Trophoblast cell (in vitro differentiated cells and primary cell): ENCODE data around the gene TTPAL.
A peak's percentile ranks its signal among the peaks of the same experiment; 100 is the strongest.

Experiments
- DNase-seq, 2 donors: peaks; one replicate each; pipeline ENCODE4 v3.0.0-alpha.2; 2016
- H2AFZ ChIP-seq: 2 replicates; pipeline ENCODE4 v1.6.1; 2013; ENCODE audit warnings: low read length, moderate library complexity, mild to moderate bottlenecking; ENCODE audit not compliant: insufficient read depth, poor library complexity
- H2AK5ac ChIP-seq: 2 replicates; pipeline ENCODE4 v1.6.1; 2013; ENCODE audit warnings: mild to moderate bottlenecking, low read length
- H2BK120ac ChIP-seq: 2 replicates; pipeline ENCODE4 v1.6.1; 2013; ENCODE audit warnings: low read length, mild to moderate bottlenecking, moderate library complexity; ENCODE audit not compliant: insufficient read depth, poor library complexity
- H2BK12ac ChIP-seq: 2 replicates; pipeline ENCODE4 v1.6.1; 2013; ENCODE audit warnings: mild to moderate bottlenecking, low read length, moderate library complexity
- H2BK5ac ChIP-seq: 2 replicates; pipeline ENCODE4 v1.6.1; 2013; ENCODE audit warnings: low read length, low read depth, moderate library complexity, mild to moderate bottlenecking; ENCODE audit not compliant: poor library complexity
- H3K14ac ChIP-seq: 2 replicates; pipeline ENCODE4 v1.6.1; 2013; ENCODE audit warnings: mild to moderate bottlenecking, low read length
- H3K18ac ChIP-seq: 2 replicates; pipeline ENCODE4 v1.6.1; 2013; ENCODE audit warnings: mild to moderate bottlenecking, low read length
- H3K23ac ChIP-seq: 2 replicates; pipeline ENCODE4 v1.6.1; 2013; ENCODE audit warnings: low read length
- H3K27ac ChIP-seq: 2 replicates; pipeline ENCODE4 v1.5.1; 2013; ENCODE audit warnings: low read depth, mild to moderate bottlenecking, inconsistent platforms, low read length, moderate library complexity
- H3K27me3 ChIP-seq: 2 replicates; pipeline ENCODE4 v1.6.1; 2013; ENCODE audit warnings: inconsistent platforms, mild to moderate bottlenecking, low read length, moderate library complexity; ENCODE audit not compliant: insufficient read depth
- H3K36me3 ChIP-seq, 2 experiments: 1 replicate in 1 of 2; 2 replicates in 1 of 2; pipeline ENCODE4 v1.6.1; 2013; ENCODE audit warnings: low read length in 2 of 2, mild to moderate bottlenecking in 2 of 2, moderate library complexity in 1 of 2; ENCODE audit not compliant: insufficient read depth in 2 of 2, control insufficient read depth in 1 of 2
- H3K4ac ChIP-seq: 2 replicates; pipeline ENCODE4 v1.6.1; 2013; ENCODE audit warnings: low read depth, mild to moderate bottlenecking, low read length, moderate library complexity
- H3K4me1 ChIP-seq, 2 experiments: 1 replicate in 1 of 2; 2 replicates in 1 of 2; pipeline ENCODE4 v1.6.1; 2013; ENCODE audit warnings: low read length in 2 of 2, mild to moderate bottlenecking in 2 of 2, moderate library complexity in 1 of 2; ENCODE audit not compliant: insufficient read depth in 2 of 2, control insufficient read depth in 1 of 2
- H3K4me2 ChIP-seq: 2 replicates; pipeline ENCODE4 v1.6.1; 2013; ENCODE audit warnings: inconsistent platforms, mild to moderate bottlenecking, low read length, moderate library complexity
- H3K4me3 ChIP-seq: 2 replicates; pipeline ENCODE4 v1.5.1; 2013; ENCODE audit warnings: mild to moderate bottlenecking, low read depth, low read length, inconsistent platforms
- H3K79me1 ChIP-seq: one replicate; pipeline ENCODE4 v1.6.1; 2013; ENCODE audit warnings: low read length
- H3K79me2 ChIP-seq: 2 replicates; pipeline ENCODE4 v1.6.1; 2013; ENCODE audit warnings: low read length, mild to moderate bottlenecking; ENCODE audit not compliant: control insufficient read depth, insufficient read depth, poor library complexity
- H3K9ac ChIP-seq: 2 replicates; pipeline ENCODE4 v1.6.1; 2013; ENCODE audit warnings: mild to moderate bottlenecking, low read length
- H3K9me3 ChIP-seq: 2 replicates; pipeline ENCODE4 v1.6.1; 2013; ENCODE audit warnings: low read depth, mild to moderate bottlenecking, control low read depth, inconsistent platforms, low read length; ENCODE audit not compliant: insufficient read depth
- H4K12ac ChIP-seq: 2 replicates; pipeline ENCODE4 v1.6.1; 2013; ENCODE audit warnings: low read depth, mild to moderate bottlenecking, low read length, moderate library complexity
- H4K8ac ChIP-seq: 2 replicates; pipeline ENCODE4 v1.6.1; 2013; ENCODE audit warnings: low read depth, mild to moderate bottlenecking, low read length, moderate library complexity
- H4K91ac ChIP-seq: one replicate; pipeline ENCODE4 v1.6.1; 2013; ENCODE audit warnings: low read depth, mild to moderate bottlenecking, low read length, moderate library complexity
- WGBS: extraction: QIAGEN DNeasy Blood & Tissue Kit; methylation state at CpG from one replicate; pipeline ENCODE4 v1.1.7; 2013; ENCODE audit warnings: missing lambda C conversion rate; ENCODE audit not compliant: insufficient read length, insufficient coverage; ENCODE audit errors: extremely low coverage; 5-methylcytosine and 5-hydroxymethylcytosine counted together

Gene TTPAL

DNA sequence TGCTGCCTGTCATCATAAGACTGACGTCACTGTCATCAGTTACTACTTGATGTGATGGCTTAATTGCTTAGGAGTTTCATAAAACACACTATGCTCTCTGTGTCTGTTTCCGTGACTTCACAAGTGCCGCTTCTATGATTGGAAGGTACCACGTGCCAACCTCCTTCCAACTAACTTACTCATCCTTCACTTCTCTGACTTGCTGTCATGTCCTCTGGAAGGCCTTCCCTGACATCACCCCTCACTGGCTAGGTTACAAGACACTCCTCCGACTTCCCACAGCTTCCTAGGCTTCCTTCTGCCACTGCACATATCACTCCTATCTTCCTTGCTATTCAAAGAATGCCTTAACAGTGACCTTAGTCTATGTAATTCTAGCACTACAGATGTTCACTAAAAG is 25.8 kb downstream of the TTPAL start:
- WGBS: no CpG with 5 or more reads among the region's 5 CpGs
- Histone ChIP-seq H2AFZ (no peak overlapping the region), H3K14ac (no peak overlapping the region), H3K23ac (no peak overlapping the region), H3K18ac (no peak overlapping the region), H3K79me1 (no peaks in the 10 kb centered on the region), H3K4me3 (no peak overlapping the region), H4K91ac (no peak overlapping the region), H4K12ac (no peak overlapping the region), H3K4me2 (no peak overlapping the region), H3K4me1 (peaks cover 0 to 2% of the 10 kb centered on the region in 2 experiments), H4K8ac (no peak overlapping the region), H3K9me3 (no peaks in the 10 kb centered on the region), H3K9ac (no peak overlapping the region), H3K79me2 (no peaks in the 10 kb centered on the region), H2BK12ac (no peak overlapping the region), H2AK5ac (no peak overlapping the region), H3K4ac (no peak overlapping the region), H3K27me3 (no peaks in the 10 kb centered on the region), H3K36me3 (peaks cover 31 to 39% of the 10 kb centered on the region in 2 experiments), H2BK5ac (no peak overlapping the region), H2BK120ac (no peak overlapping the region), H3K27ac (no peak overlapping the region)
- peak; percentile 75 to 85 for DNase-seq

DNA sequence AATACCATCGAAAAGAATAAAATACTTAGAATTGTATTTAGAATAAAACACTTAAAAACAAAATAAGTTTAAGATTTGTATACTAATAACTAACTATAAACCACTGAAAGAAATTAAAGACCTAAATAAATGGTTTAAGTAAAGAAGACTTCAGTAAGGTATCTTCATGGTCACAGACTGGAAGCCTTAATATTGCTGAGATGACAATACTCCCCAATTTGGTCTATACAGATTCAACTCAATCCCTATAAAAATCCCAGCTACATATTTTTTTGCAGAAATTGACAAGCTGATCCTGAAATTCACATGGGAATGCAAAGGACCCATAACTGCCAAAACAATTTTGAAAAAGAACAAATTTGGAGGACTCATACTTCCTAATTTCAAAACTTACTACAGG is 27.3 kb downstream of the TTPAL start:
- H3K27me3 ChIP-seq: no peaks in the 10 kb centered on the region

DNA sequence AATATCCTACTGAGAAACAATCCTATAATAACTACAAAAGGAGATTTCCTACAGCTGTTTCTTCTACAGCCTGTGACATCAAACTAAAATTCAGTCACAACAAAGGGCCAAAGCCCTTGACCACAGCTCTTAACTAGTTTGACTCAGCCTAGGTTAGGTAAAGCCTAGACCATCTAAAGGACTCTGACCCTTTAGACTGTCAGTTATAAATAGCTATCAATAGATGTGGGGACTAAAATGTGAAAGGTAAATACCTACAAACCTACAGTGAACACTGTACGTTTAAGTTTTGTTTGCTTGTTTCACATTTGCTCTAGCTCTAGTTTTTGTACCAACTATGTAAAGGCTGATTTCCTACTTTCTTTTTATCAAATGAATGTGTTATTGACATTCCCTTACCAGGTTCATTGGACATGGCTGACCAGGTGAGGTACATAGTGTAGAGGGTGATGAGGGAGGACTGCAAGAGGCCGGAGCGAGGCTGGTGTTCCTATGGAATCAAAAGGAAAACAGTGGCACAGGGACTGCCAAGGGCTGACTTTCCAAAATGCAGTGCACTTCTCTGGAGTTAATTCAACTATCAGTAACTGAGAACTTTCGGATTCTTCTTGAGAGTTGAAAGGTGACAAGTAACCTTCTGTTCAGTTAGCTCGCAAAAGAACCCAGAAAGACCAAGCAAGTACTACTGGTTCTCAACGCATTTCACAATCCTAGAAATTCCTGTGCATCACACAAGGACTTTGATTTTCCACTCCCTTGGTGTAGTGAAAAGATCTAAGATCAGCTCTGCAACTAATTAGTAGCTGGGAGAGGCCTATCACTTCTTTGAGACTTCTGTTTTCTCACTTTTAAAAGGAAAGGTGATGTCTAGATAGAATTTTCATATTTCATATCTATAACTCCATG is 29.0 kb downstream of the TTPAL start:
- Histone ChIP-seq H3K4me2 (no peak overlapping the region), H3K23ac (no peak overlapping the region), H3K4me1 (no peaks in the 10 kb centered on the region), H3K18ac (no peak overlapping the region), H2AK5ac (no peak overlapping the region), H3K4me3 (no peak overlapping the region), H3K9me3 (no peaks in the 10 kb centered on the region), H2BK5ac (no peak overlapping the region), H3K36me3 (peaks cover 39 to 48% of the 10 kb centered on the region in 2 experiments), H4K91ac (no peak overlapping the region), H3K14ac (no peak overlapping the region), H2AFZ (no peak overlapping the region), H3K27ac (no peak overlapping the region), H3K79me2 (no peaks in the 10 kb centered on the region), H2BK12ac (no peak overlapping the region), H2BK120ac (no peak overlapping the region), H3K27me3 (no peaks in the 10 kb centered on the region), H3K79me1 (no peaks in the 10 kb centered on the region), H3K9ac (no peak overlapping the region), H3K4ac (no peak overlapping the region), H4K8ac (no peak overlapping the region), H4K12ac (no peak overlapping the region)
- no CpG with 5 or more reads among the region's 6 CpGs for WGBS
- DNase-seq: peak; percentile 70 to 93

More for the DNA sequence above, 27.3 kb downstream of the TTPAL start:
- no peak overlapping the region for H3K18ac ChIP-seq
- no CpG with 5 or more reads among the region's 1 CpG for WGBS
- H2BK5ac ChIP-seq: no peak overlapping the region
- no peak overlapping the region for H4K8ac ChIP-seq
- H3K79me1 ChIP-seq: no peaks in the 10 kb centered on the region
- no peak overlapping the region for H2BK12ac ChIP-seq
- no peak for DNase-seq
- H2BK120ac ChIP-seq: no peak overlapping the region
- no peaks in the 10 kb centered on the region for H3K4me1 ChIP-seq
- H3K79me2 ChIP-seq: no peaks in the 10 kb centered on the region
- H3K4me3 ChIP-seq: no peak overlapping the region
- H3K23ac ChIP-seq: no peak overlapping the region
- no peak overlapping the region for H3K14ac ChIP-seq
- no peak overlapping the region for H2AFZ ChIP-seq
- H4K91ac ChIP-seq: no peak overlapping the region
- no peak overlapping the region for H2AK5ac ChIP-seq
- H3K4ac ChIP-seq: no peak overlapping the region
- H3K36me3 ChIP-seq: peaks cover 36 to 40% of the 10 kb centered on the region in 2 experiments
- H4K12ac ChIP-seq: no peak overlapping the region
- H3K27ac ChIP-seq: no peak overlapping the region
- H3K9ac ChIP-seq: no peak overlapping the region
- no peaks in the 10 kb centered on the region for H3K9me3 ChIP-seq
- no peak overlapping the region for H3K4me2 ChIP-seq

DNA sequence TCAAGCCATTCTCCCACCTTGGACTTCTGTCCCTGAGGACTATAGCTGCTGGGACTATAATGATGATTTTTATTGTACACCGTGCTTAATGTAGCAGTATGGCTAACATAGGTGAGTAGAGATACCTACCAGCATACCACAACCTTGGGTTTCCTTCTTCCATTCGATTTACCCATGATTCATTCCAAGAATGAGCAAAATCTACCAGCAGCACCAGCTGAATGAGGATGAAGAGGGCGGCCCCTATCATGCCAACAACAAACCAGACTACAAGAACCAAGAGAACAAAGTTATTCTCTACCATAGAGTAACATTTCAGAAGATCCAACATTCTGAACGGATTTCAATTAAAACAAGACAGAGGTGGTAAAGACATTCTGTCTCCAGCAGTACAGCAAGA is 34.1 kb downstream of the TTPAL start:
- Histone ChIP-seq H3K27me3 (no peaks in the 10 kb centered on the region), H3K79me1 (no peaks in the 10 kb centered on the region), H3K14ac (no peak overlapping the region), H2BK120ac (no peak overlapping the region), H3K36me3 (peaks cover 33 to 34% of the 10 kb centered on the region in 2 experiments), H3K23ac (no peak overlapping the region), H2AK5ac (no peak overlapping the region), H4K91ac (no peak overlapping the region), H4K8ac (no peak overlapping the region), H3K79me2 (no peaks in the 10 kb centered on the region), H2BK12ac (no peak overlapping the region), H4K12ac (no peak overlapping the region), H3K18ac (no peak overlapping the region), H3K9ac (no peak overlapping the region), H3K9me3 (no peaks in the 10 kb centered on the region), H3K4me3 (no peak overlapping the region), H2AFZ (no peak overlapping the region), H3K4me2 (no peak overlapping the region), H3K4me1 (no peaks in the 10 kb centered on the region), H3K27ac (no peak overlapping the region), H2BK5ac (no peak overlapping the region), H3K4ac (no peak overlapping the region)
- DNase-seq: peak in 1 of 2 donors; percentile 68
- no CpG with 5 or more reads among the region's 4 CpGs for WGBS
